B cell (primary cell): Measurements from ENCODE around the gene CLCF1. TPM values are rescaled to one million over a fixed set of nuclear protein-coding genes. Genes with fewer than 3 reads are reported as not detected.

Source experiments
- ATAC-seq: fragments of 200-7000 bp; cut with Tn5 transposase; one replicate; pipeline ENCODE4 v1.10.0; 2021; ENCODE audit warnings: low read depth, mild to moderate bottlenecking, moderate number of reproducible peaks, moderate library complexity
- CTCF ChIA-PET: fragments of 350-600 bp; sonication (Branson Sonifier 250); formaldehyde crosslinking; loops from one replicate; lab custom pipeline; 2021; ENCODE audit warnings: antibody characterized with exemption, inconsistent platforms; lab: Charles Lee
- POLR2A ChIA-PET: fragments of 350-600 bp; sonication (Branson Sonifier 250); formaldehyde crosslinking; loops from one replicate; lab custom pipeline; 2021; ENCODE audit warnings: antibody characterized with exemption; lab: Charles Lee
- DNase-seq: peaks from one replicate; pipeline ENCODE4 v3.0.0; 2013
- H2AFZ ChIP-seq: 2 replicates; pipeline ENCODE4 v1.6.1; 2012; ENCODE audit warnings: mild to moderate bottlenecking, low read depth, low read length; ENCODE audit not compliant: insufficient read depth, poor library complexity, severe bottlenecking
- H3K27ac ChIP-seq, 2 donors: 1 replicate in 1 of 2; 2 replicates in 1 of 2; pipeline ENCODE4 v1.5.1; 2012 to 2013; ENCODE audit warnings: low read length in 2 of 2, mild to moderate bottlenecking in 2 of 2, moderate library complexity in 1 of 2
- H3K27me3 ChIP-seq, 4 experiments: fragments of 200-600 bp in 1 of 4; sonication (generic) in 1 of 4; replicated peaks in 1 of 4; 1 replicate in 2 of 4; 2 replicates in 2 of 4; pipeline versions ENCODE4 v1.6.1 to v1.7.0; 2013 to 2016; ENCODE audit warnings: low read length in 3 of 4, mild to moderate bottlenecking in 2 of 4, mixed read lengths in 1 of 4, moderate library complexity in 1 of 4; ENCODE audit not compliant: insufficient read depth in 4 of 4, control insufficient read depth in 3 of 4; ENCODE audit errors: control extremely low read depth in 1 of 4
- H3K36me3 ChIP-seq, 2 experiments: replicated peaks in 1 of 2; 1 replicate in 1 of 2; 2 replicates in 1 of 2; pipeline versions ENCODE4 v1.6.1 to v1.7.1; 2013; ENCODE audit warnings: low read length in 1 of 2; ENCODE audit not compliant: insufficient read depth in 2 of 2, control insufficient read depth in 1 of 2; ENCODE audit errors: control extremely low read depth in 1 of 2, extremely low read depth in 1 of 2
- H3K4me1 ChIP-seq, 2 donors: fragments of 200-600 bp in 1 of 2; sonication (generic) in 1 of 2; 1 replicate in 1 of 2; 2 replicates in 1 of 2; pipeline versions ENCODE4 v1.5.1 to v1.6.1; 2013 to 2017; ENCODE audit warnings: low read length in 2 of 2; ENCODE audit not compliant: control insufficient read depth in 2 of 2, insufficient read depth in 2 of 2
- H3K4me2 ChIP-seq: replicated peaks from 2 replicates; pipeline ENCODE3; 2012; ENCODE audit warnings: mild to moderate bottlenecking, low read depth, low read length; ENCODE audit not compliant: poor library complexity, severe bottlenecking
- H3K4me3 ChIP-seq, 5 experiments: fragments of 200-600 bp in 1 of 5; sonication (generic) in 1 of 5; 1 replicate in 3 of 5; 2 replicates in 2 of 5; pipeline versions ENCODE4 v1.5.1 to v1.7.0; 2011 to 2016; ENCODE audit warnings: low read length in 4 of 5, mild to moderate bottlenecking in 4 of 5, low read depth in 2 of 5, control low read depth in 1 of 5, moderate library complexity in 1 of 5; ENCODE audit not compliant: insufficient read depth in 1 of 5; ENCODE audit errors: control extremely low read depth in 1 of 5, extremely low read depth in 1 of 5
- H3K79me2 ChIP-seq: fragments of 200-600 bp; sonication (generic); one replicate; pipeline ENCODE4 v1.6.0; 2016; ENCODE audit warnings: low read length; ENCODE audit not compliant: control insufficient read depth, insufficient read depth
- H3K9ac ChIP-seq: fragments of 200-600 bp; sonication (generic); 2 replicates; pipeline ENCODE4 v1.6.1; 2017; ENCODE audit warnings: mild to moderate bottlenecking, low read length, moderate library complexity
- H3K9me3 ChIP-seq, 3 donors: one replicate each; pipeline versions ENCODE4 v1.6.1 to v1.7.1; 2013; ENCODE audit warnings: low read length in 2 of 3; ENCODE audit not compliant: control insufficient read depth in 2 of 3, insufficient read depth in 1 of 3; ENCODE audit errors: control extremely low read depth in 1 of 3
- H4K20me1 ChIP-seq: 2 replicates; pipeline ENCODE4 v1.6.0; 2012; ENCODE audit warnings: mild to moderate bottlenecking, low read length; ENCODE audit not compliant: insufficient read depth, control insufficient read depth, poor library complexity, severe bottlenecking
- H3K27ac Mint-ChIP-seq: one replicate; pipeline ENCODE4 v1.8.0; 2021; ENCODE audit warnings: mixed read lengths
- H3K27me3 Mint-ChIP-seq: one replicate; pipeline ENCODE4 v1.8.0; 2021; ENCODE audit warnings: mixed read lengths
- H3K4me1 Mint-ChIP-seq: one replicate; pipeline ENCODE4 v1.8.0; 2021; ENCODE audit warnings: mixed read lengths
- H3K4me3 Mint-ChIP-seq: one replicate; pipeline ENCODE4 v1.8.0; 2021; ENCODE audit warnings: mixed read lengths
- H3K9me3 Mint-ChIP-seq: one replicate; pipeline ENCODE4 v1.8.0; 2022; ENCODE audit warnings: mixed read lengths; ENCODE audit not compliant: insufficient read depth
- EZH2 ChIP-seq: IDR thresholded peaks from 2 replicates; pipeline ENCODE4 v1.6.1; 2012; ENCODE audit warnings: borderline replicate concordance, low read depth, mild to moderate bottlenecking, moderate library complexity, low read length; ENCODE audit not compliant: insufficient read depth, poor library complexity, severe bottlenecking
- WGBS: methylation state at CpG from one replicate; pipeline ENCODE4 v1.1.5; 2013; ENCODE audit warnings: missing lambda C conversion rate; ENCODE audit not compliant: insufficient coverage; 5-methylcytosine and 5-hydroxymethylcytosine counted together
- intact Hi-C: fragments of 100-400 bp; cut with micrococcal nuclease; formaldehyde crosslinking; loops from one replicate; pipeline ENCODE4 v1.10.0; 2022
- polyA plus RNA-seq: library from polyadenylated mRNA; depleted of rRNA; stranded (reverse); fragments of >200 nt; gene quantifications from 2 replicates; pipeline ENCODE4 v1.2.3, GENCODE V29; 2012
- total RNA-seq, 2 donors: library from RNA; stranded (reverse); fragments of 120-200 nt in 1 of 2; gene quantifications; 1 replicate in 1 of 2; 2 replicates in 1 of 2; pipeline versions ENCODE4 v1.2.3 to v1.2.4, GENCODE V29; 2013 to 2022
- TF ChIP-seq, protein P1 (sequence below): fragments of 200-600 bp; IDR thresholded peaks from one replicate; pipeline ENCODE4 v1.8.0; 2022; ENCODE audit warnings: antibody characterized with exemption, mild to moderate bottlenecking

The CLCF1 gene
- total and polyA plus RNA-seq, 2 donors (not counting 1 experiment from before 2014, with no cell fraction given): 29.1 to 44.6 TPM

DNA sequence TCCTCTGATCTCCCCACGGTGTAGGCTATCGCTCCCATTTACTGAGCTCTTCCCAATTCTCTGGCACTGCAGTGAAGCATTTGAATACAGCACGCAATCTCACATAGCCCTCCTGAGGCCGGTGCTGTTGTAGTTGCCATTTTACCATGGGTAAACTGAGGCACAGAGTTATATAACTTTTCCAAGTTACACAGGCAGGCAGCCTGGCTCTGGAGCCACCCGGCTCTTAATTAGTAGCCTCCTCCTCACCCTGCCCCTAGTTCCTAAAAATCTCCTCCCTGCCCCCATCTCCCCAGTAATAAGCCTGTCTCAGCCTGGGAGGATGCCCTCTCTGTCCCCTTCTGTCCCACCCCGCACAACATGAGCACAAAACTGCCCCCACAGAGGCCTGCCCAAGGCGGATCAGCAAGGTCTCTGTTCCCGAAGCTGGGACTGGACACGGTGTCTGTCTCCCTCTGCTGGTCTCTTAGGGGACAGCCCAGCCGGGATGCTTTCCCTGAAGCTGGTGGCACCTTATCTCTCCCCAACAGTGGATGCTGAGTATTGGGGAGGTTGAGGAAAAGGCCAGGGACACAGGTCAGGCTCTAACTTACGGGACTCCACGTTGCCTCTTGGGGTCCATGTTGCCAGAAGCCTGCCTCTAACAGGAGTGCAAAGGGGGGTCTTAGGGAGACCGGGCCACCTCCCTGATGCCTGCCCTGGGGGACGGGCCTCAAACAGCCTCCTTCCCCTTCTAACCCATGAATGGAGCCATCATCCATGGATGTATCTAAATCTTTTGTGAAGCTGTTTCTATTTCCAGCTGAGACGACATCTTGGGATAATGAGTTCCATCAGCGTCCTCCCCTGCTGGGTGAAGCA is 9.1 kb upstream of the CLCF1 start:
- Histone ChIP-seq H3K36me3 (no peaks in the 10 kb centered on the region), H3K79me2 (peaks cover 11% of the 10 kb centered on the region), H3K27ac (peak overlapping the region in 1 of 2 donors; percentile 88), H3K9ac (no peak overlapping the region), H3K4me2 (peak overlapping the region; percentile 74), H3K27me3 (no peaks in the 10 kb centered on the region), H4K20me1 (no peaks in the 10 kb centered on the region), H3K4me1 (peaks cover 22 to 33% of the 10 kb centered on the region in 2 donors), H3K4me3 (no peak overlapping the region), H2AFZ (no peak overlapping the region), H3K9me3 (no peaks in the 10 kb centered on the region)
- Mint-ChIP-seq H3K27ac (peak overlapping the region; percentile 92), H3K27me3 (no peaks in the 10 kb centered on the region), H3K4me3 (peak overlapping the region; percentile 84), H3K4me1 (peaks cover 22% of the 10 kb centered on the region), H3K9me3 (no peaks in the 10 kb centered on the region)
- DNase-seq (peak; percentile 88), ATAC-seq (peak; percentile 86)
- CTCF ChIA-PET: interaction anchor here (0.6 to 42.2 kb wide), 34 partner anchors 8 to 329 kb away, joined by 3 to 2379 read pairs (median 5); partner anchors contain the start of genes ANKRD13D, CLCF1, PITPNM1 and POLD4
- intact Hi-C loops: loop anchor here (1.0 to 5.0 kb wide), 6 partner anchors 25 to 140 kb away; partner anchors contain the start of gene ANKRD13D
- TF ChIP-seq, protein P1, sequence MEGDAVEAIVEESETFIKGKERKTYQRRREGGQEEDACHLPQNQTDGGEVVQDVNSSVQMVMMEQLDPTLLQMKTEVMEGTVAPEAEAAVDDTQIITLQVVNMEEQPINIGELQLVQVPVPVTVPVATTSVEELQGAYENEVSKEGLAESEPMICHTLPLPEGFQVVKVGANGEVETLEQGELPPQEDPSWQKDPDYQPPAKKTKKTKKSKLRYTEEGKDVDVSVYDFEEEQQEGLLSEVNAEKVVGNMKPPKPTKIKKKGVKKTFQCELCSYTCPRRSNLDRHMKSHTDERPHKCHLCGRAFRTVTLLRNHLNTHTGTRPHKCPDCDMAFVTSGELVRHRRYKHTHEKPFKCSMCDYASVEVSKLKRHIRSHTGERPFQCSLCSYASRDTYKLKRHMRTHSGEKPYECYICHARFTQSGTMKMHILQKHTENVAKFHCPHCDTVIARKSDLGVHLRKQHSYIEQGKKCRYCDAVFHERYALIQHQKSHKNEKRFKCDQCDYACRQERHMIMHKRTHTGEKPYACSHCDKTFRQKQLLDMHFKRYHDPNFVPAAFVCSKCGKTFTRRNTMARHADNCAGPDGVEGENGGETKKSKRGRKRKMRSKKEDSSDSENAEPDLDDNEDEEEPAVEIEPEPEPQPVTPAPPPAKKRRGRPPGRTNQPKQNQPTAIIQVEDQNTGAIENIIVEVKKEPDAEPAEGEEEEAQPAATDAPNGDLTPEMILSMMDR: peak; percentile 96
- TF ChIP-seq EZH2: no peak
- 35% methylated on average over 8 of the region's 16 CpGs for WGBS
- POLR2A ChIA-PET: interaction anchor here (0.6 to 5.8 kb wide), 15 partner anchors 8 to 232 kb away, joined by 3 to 153 read pairs (median 4); partner anchors contain the start of genes CLCF1, GRK2, POLD4 and PPP1CA
